Astrocyte (in vitro differentiated cells and primary cell): ENCODE results near the gene UBD. TPM values are rescaled to one million over a fixed set of nuclear protein-coding genes. Genes with fewer than 3 reads are reported as not detected.

Source experiments
- DNase-seq: peaks from one replicate; pipeline ENCODE4 v3.0.0-alpha.2; 2010; ENCODE audit warnings: low read depth
- FAIRE-seq: peaks from 2 replicates; lab custom pipeline; 2011; peaks lifted over from hg19 to GRCh38; lab: Jason Lieb, UNC
- H2AFZ ChIP-seq: 2 replicates; pipeline ENCODE4 v1.6.0; 2012; ENCODE audit warnings: low read depth, low read length, inconsistent platforms
- H3K27ac ChIP-seq: 2 replicates; pipeline ENCODE4 v1.5.1; 2011; ENCODE audit warnings: low read depth, low read length, inconsistent platforms
- H3K27me3 ChIP-seq: 2 replicates; pipeline ENCODE4 v1.6.0; 2011; ENCODE audit warnings: low read length, inconsistent platforms; ENCODE audit not compliant: insufficient read depth
- H3K36me3 ChIP-seq: 2 replicates; pipeline ENCODE4 v1.5.1; 2011; ENCODE audit warnings: low read length, inconsistent platforms; ENCODE audit not compliant: insufficient read depth
- H3K4me1 ChIP-seq: 2 replicates; pipeline ENCODE4 v1.5.1; 2011; ENCODE audit warnings: low read length, inconsistent platforms; ENCODE audit not compliant: insufficient read depth
- H3K4me2 ChIP-seq: 2 replicates; pipeline ENCODE4 v1.6.0; 2012; ENCODE audit warnings: low read length, inconsistent platforms
- H3K4me3 ChIP-seq: 2 replicates; pipeline ENCODE4 v1.5.1; 2011; ENCODE audit warnings: low read depth, mild to moderate bottlenecking, low read length, inconsistent platforms; ENCODE audit not compliant: insufficient read depth
- H3K79me2 ChIP-seq: 2 replicates; pipeline ENCODE4 v1.6.0; 2012; ENCODE audit warnings: mild to moderate bottlenecking, low read length, inconsistent platforms; ENCODE audit not compliant: insufficient read depth
- H3K9ac ChIP-seq: 2 replicates; pipeline ENCODE4 v1.6.0; 2012; ENCODE audit warnings: mild to moderate bottlenecking, low read length, inconsistent platforms
- H3K9me3 ChIP-seq: 2 replicates; pipeline ENCODE4 v1.5.1; 2012; ENCODE audit warnings: low read depth, mild to moderate bottlenecking, low read length, inconsistent platforms; ENCODE audit not compliant: insufficient read depth
- H4K20me1 ChIP-seq: 2 replicates; pipeline ENCODE4 v1.6.0; 2012; ENCODE audit warnings: low read length, inconsistent platforms; ENCODE audit not compliant: insufficient read depth
- H3K27ac Mint-ChIP-seq: one replicate; pipeline ENCODE4 v1.8.0; 2021; ENCODE audit warnings: mild to moderate bottlenecking, mixed read lengths; ENCODE audit not compliant: unreplicated experiment
- H3K27me3 Mint-ChIP-seq: one replicate; pipeline ENCODE4 v1.8.0; 2021; ENCODE audit warnings: low read depth, mixed read lengths; ENCODE audit not compliant: unreplicated experiment
- H3K36me3 Mint-ChIP-seq: one replicate; pipeline ENCODE4 v1.8.0; 2021; ENCODE audit warnings: low read depth, mixed read lengths; ENCODE audit not compliant: unreplicated experiment
- H3K4me1 Mint-ChIP-seq: one replicate; pipeline ENCODE4 v1.8.0; 2021; ENCODE audit warnings: low read depth, mixed read lengths; ENCODE audit not compliant: unreplicated experiment
- H3K4me3 Mint-ChIP-seq: one replicate; pipeline ENCODE4 v1.8.0; 2021; ENCODE audit warnings: mild to moderate bottlenecking, moderate library complexity, mixed read lengths; ENCODE audit not compliant: unreplicated experiment
- H3K9me3 Mint-ChIP-seq: one replicate; pipeline ENCODE4 v1.8.0; 2021; ENCODE audit warnings: mild to moderate bottlenecking, mixed read lengths; ENCODE audit not compliant: unreplicated experiment
- CTCF ChIP-seq: IDR thresholded peaks from 2 replicates; pipeline ENCODE4 v1.5.1; 2011; ENCODE audit warnings: low read depth, mild to moderate bottlenecking, inconsistent platforms, low read length, moderate library complexity; ENCODE audit not compliant: insufficient read depth
- EZH2 ChIP-seq: IDR thresholded peaks from 2 replicates; pipeline ENCODE4 v1.6.1; 2012; ENCODE audit warnings: mild to moderate bottlenecking, low read length, inconsistent platforms; ENCODE audit not compliant: insufficient read depth
- total RNA-seq: library from RNA; stranded (reverse); gene quantifications from 2 replicates; pipeline ENCODE4 v1.2.1, GENCODE V29; 2021

The UBD gene
- total RNA-seq, 1 donor from 2014 or later = 9.9 TPM

- H3K4me1 Mint-ChIP-seq = peaks cover 3% of the 10 kb centered on the region
- FAIRE-seq = no peak
Measured at GRCh38 chr6:29532320-29532951, 27.1 kb downstream of the UBD start.

GRCh38 chr6:29531668-29532067 lies 27.9 kb downstream of the UBD start:
- Histone ChIP-seq H3K9me3 (peaks cover 4% of the 10 kb centered on the region), H3K9ac (no peak overlapping the region), H2AFZ (no peak overlapping the region), H3K4me2 (no peak overlapping the region), H3K79me2 (no peaks in the 10 kb centered on the region), H3K36me3 (no peaks in the 10 kb centered on the region), H3K4me3 (no peak overlapping the region), H3K27ac (no peak overlapping the region), H4K20me1 (no peaks in the 10 kb centered on the region), H3K27me3 (no peaks in the 10 kb centered on the region), H3K4me1 (no peaks in the 10 kb centered on the region)
- Mint-ChIP-seq H3K27me3 (peaks cover 5% of the 10 kb centered on the region), H3K9me3 (no peaks in the 10 kb centered on the region), H3K4me3 (no peak overlapping the region), H3K4me1 (peaks cover 9% of the 10 kb centered on the region), H3K36me3 (no peaks in the 10 kb centered on the region), H3K27ac (no peak overlapping the region)
- no peak for DNase-seq
- no peak for FAIRE-seq
- no peak for TF ChIP-seq CTCF

More at GRCh38 chr6:29532320-29532951, 27.1 kb downstream of the UBD start:
- no peak overlapping the region for H3K27ac ChIP-seq
- peaks cover 5% of the 10 kb centered on the region for H3K27me3 Mint-ChIP-seq
- H3K4me3 ChIP-seq = no peak overlapping the region
- no peak overlapping the region for H2AFZ ChIP-seq
- H3K27ac Mint-ChIP-seq = no peak overlapping the region
- no peak for TF ChIP-seq CTCF
- no peak for TF ChIP-seq EZH2
- DNase-seq = no peak
- H3K36me3 Mint-ChIP-seq = no peaks in the 10 kb centered on the region
- H3K4me1 ChIP-seq = no peaks in the 10 kb centered on the region
- no peaks in the 10 kb centered on the region for H4K20me1 ChIP-seq
- H3K36me3 ChIP-seq = no peaks in the 10 kb centered on the region
- no peak overlapping the region for H3K4me2 ChIP-seq
- H3K4me3 Mint-ChIP-seq = no peak overlapping the region
- no peaks in the 10 kb centered on the region for H3K79me2 ChIP-seq
- peaks cover 4% of the 10 kb centered on the region for H3K9me3 ChIP-seq
- no peaks in the 10 kb centered on the region for H3K9me3 Mint-ChIP-seq
- no peaks in the 10 kb centered on the region for H3K27me3 ChIP-seq
- no peak overlapping the region for H3K9ac ChIP-seq

GRCh38 chr6:29530671-29531310 lies 28.7 kb downstream of the UBD start:
- Histone ChIP-seq H3K27ac (no peak overlapping the region), H3K79me2 (no peaks in the 10 kb centered on the region), H2AFZ (no peak overlapping the region), H3K27me3 (no peaks in the 10 kb centered on the region), H3K9me3 (peaks cover 4% of the 10 kb centered on the region), H3K9ac (no peak overlapping the region), H3K4me3 (no peak overlapping the region), H3K4me2 (no peak overlapping the region), H3K36me3 (no peaks in the 10 kb centered on the region), H4K20me1 (no peaks in the 10 kb centered on the region), H3K4me1 (no peaks in the 10 kb centered on the region)
- Mint-ChIP-seq H3K36me3 (no peaks in the 10 kb centered on the region), H3K27ac (no peak overlapping the region), H3K9me3 (no peaks in the 10 kb centered on the region), H3K27me3 (peaks cover 5% of the 10 kb centered on the region), H3K4me1 (peaks cover 9% of the 10 kb centered on the region), H3K4me3 (no peak overlapping the region)
- no peak for DNase-seq
- FAIRE-seq = no peak
- TF ChIP-seq EZH2 (no peak), CTCF (no peak)
